Measurements from ENCODE around the gene LAMP1.
"Not testable (repeated sequence)": the region's sequence is repeated elsewhere in the genome, so short reads cannot be mapped to it uniquely, and the experiment has no call there.

Gene LAMP1

DNA sequence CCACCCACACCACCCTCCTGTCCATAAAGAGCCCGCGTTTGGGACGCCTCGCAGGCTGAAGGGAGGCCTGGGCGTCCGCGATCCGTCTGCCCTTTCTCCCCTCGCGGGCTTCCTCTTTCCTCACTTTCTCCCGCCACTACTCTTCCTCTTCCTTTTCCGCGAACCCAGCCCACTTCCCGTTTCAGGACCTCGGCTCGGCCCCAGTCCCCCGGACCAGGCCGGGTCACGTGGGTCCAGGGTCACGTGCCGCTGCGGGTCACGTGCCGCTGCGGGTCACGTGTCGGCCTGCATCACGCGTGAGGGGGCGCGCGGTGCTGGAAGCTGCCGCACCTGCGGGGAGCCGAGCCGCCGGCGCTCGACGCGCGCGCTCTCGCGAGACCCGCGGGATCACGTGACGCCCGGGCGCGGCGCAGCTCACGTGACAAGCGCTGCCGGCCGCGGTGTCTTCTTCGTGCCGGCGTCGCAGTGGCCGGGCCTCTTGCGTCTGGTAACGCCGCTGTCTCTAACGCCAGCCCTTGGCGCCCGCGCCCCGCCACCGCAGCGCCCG is at the start of gene LAMP1:
TSS of gene LAMP1 (plus strand) at position 417 of the 547 bp plus-strand sequence. CDS start 196 bp downstream, outside the sequence.
- Mint-ChIP-seq H3K36me3 (ENCODE audit: low read depth) (peaks cover 21% of the 10 kb centered on the region), H3K9me3 (no peaks in the 10 kb centered on the region), H3K4me3 (peak within 1 kb of the TSS; percentile 88), H3K4me1 (ENCODE audit: low read depth) (peaks cover 55% of the 10 kb centered on the region), H3K27me3 (peaks cover 49% of the 10 kb centered on the region), H3K27ac (peak within 1 kb of the TSS; percentile 74)
- intact Hi-C loops (cut with micrococcal nuclease) = loop anchor here (2.0 to 10.0 kb wide), 3 partner anchors 24 to 142 kb away; partner anchors contain the start of gene PROZ

DNA sequence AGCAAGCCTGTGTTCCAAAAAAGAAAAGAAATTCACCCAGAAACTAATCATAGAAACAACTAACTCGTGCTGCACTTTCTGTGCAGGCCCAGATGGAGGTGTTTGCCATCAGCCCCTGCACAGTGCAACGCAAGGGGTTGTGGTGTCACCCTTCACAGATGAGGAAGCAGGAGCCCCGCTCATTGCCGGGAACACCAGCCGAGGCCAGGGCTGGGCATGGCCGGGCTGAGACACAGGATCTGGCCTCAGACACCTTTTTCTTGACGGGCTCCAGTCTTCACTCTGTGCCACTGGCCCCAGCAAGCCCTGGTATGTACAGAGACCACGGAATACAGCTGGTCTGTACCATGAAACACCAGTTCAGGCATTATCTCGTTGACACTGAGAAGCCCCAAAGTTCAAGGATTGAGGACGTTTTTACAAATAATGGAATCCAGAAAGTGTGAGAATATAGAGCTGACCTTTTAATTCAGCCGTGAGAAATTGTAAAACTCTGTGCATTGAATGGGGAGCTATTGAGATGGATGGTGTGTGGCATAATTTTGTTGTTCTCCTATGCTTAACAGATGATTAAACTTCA is 44.4 kb upstream of the LAMP1 start:
- H3K4me3 Mint-ChIP-seq = no peak overlapping the region
- intact Hi-C loops (cut with micrococcal nuclease) = no loop called here
- no peaks in the 10 kb centered on the region for H3K9me3 Mint-ChIP-seq
- H3K36me3 Mint-ChIP-seq (ENCODE audit: low read depth) = peaks cover 100% of the 10 kb centered on the region
- no peaks in the 10 kb centered on the region for H3K27me3 Mint-ChIP-seq
- no peak overlapping the region for H3K27ac Mint-ChIP-seq
- no peaks in the 10 kb centered on the region for H3K4me1 Mint-ChIP-seq (ENCODE audit: low read depth)

- intact Hi-C loops (cut with micrococcal nuclease) = loop anchor here (5.0 kb wide), 1 partner anchor 39 kb away; the partner anchor contains the start of gene LAMP1
- H3K4me3 Mint-ChIP-seq, H3K27me3 Mint-ChIP-seq, H3K27ac Mint-ChIP-seq: not testable (repeated sequence)
- Mint-ChIP-seq H3K4me1 (ENCODE audit: low read depth) (peaks cover 12% of the 10 kb centered on the region), H3K9me3 (peaks cover 13% of the 10 kb centered on the region), H3K36me3 (ENCODE audit: low read depth) (peaks cover 97% of the 10 kb centered on the region)
Measured at GRCh38 chr13:113257908-113258307, 39.1 kb upstream of the LAMP1 start.

- Mint-ChIP-seq H3K4me1 (ENCODE audit: low read depth) (peaks cover 12% of the 10 kb centered on the region), H3K27me3 (no peaks in the 10 kb centered on the region), H3K27ac (no peak overlapping the region), H3K9me3 (peaks cover 13% of the 10 kb centered on the region), H3K4me3 (no peak overlapping the region), H3K36me3 (ENCODE audit: low read depth) (peaks cover 96% of the 10 kb centered on the region)
- intact Hi-C loops (cut with micrococcal nuclease) = loop anchor here (5.0 kb wide), 1 partner anchor 39 kb away; the partner anchor contains the start of gene LAMP1
Measured at GRCh38 chr13:113258321-113259054, 38.6 kb upstream of the LAMP1 start.

- no peak overlapping the region for H3K27ac Mint-ChIP-seq
- H3K4me3 Mint-ChIP-seq = no peak overlapping the region
- H3K4me1 Mint-ChIP-seq (ENCODE audit: low read depth) = peaks cover 12% of the 10 kb centered on the region
- H3K9me3 Mint-ChIP-seq = peaks cover 13% of the 10 kb centered on the region
- intact Hi-C loops (cut with micrococcal nuclease) = no loop called here
- no peaks in the 10 kb centered on the region for H3K27me3 Mint-ChIP-seq
- peaks cover 87% of the 10 kb centered on the region for H3K36me3 Mint-ChIP-seq (ENCODE audit: low read depth)
Measured at GRCh38 chr13:113260996-113261395, 36.0 kb upstream of the LAMP1 start.

- H3K4me3 Mint-ChIP-seq; H3K27ac Mint-ChIP-seq; intact Hi-C loops (cut with micrococcal nuclease); H3K4me1 Mint-ChIP-seq (ENCODE audit: low read depth); H3K27me3 Mint-ChIP-seq: not testable (repeated sequence)
- Mint-ChIP-seq H3K36me3 (ENCODE audit: low read depth) (peaks cover 78% of the 10 kb centered on the region), H3K9me3 (peaks cover 13% of the 10 kb centered on the region)
Measured at GRCh38 chr13:113263016-113263415, 34.0 kb upstream of the LAMP1 start.

GRCh38 chr13:113267642-113268405 is 29.2 kb upstream of the LAMP1 start:
- H3K27ac Mint-ChIP-seq = no peak overlapping the region
- H3K9me3 Mint-ChIP-seq = no peaks in the 10 kb centered on the region
- H3K27me3 Mint-ChIP-seq = peaks cover 3% of the 10 kb centered on the region
- peaks cover 38% of the 10 kb centered on the region for H3K36me3 Mint-ChIP-seq (ENCODE audit: low read depth)
- intact Hi-C loops (cut with micrococcal nuclease) = no loop called here
- H3K4me1 Mint-ChIP-seq (ENCODE audit: low read depth) = peaks cover 8% of the 10 kb centered on the region
- no peak overlapping the region for H3K4me3 Mint-ChIP-seq

DNA sequence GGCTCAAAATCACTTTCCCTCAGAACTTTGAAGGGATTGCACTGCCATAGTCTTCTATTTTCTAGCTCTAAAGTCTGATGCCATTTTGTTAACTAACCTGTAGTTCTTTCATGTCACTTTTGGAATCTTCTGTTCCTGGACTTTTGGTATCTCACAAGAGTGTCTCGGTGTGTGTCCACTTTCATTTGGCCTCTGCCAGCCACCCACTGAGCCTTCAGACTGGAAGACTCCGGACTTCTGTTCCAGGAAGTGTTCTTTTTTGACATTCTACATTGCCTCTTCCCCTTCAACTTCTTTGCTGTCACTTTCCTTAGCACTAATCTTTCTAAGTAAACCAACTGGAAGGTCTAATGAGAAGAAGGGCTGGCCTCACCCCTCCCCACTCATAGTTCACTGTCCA is 25.0 kb upstream of the LAMP1 start:
- intact Hi-C loops (cut with micrococcal nuclease) = loop anchor here (2.0 kb wide), 1 partner anchor 25 kb away; the partner anchor contains the start of gene LAMP1
- H3K36me3 Mint-ChIP-seq (ENCODE audit: low read depth) = peaks cover 16% of the 10 kb centered on the region
- no peak overlapping the region for H3K4me3 Mint-ChIP-seq
- H3K27ac Mint-ChIP-seq = peak overlapping the region; percentile 72
- peaks cover 46% of the 10 kb centered on the region for H3K4me1 Mint-ChIP-seq (ENCODE audit: low read depth)
- peaks cover 32% of the 10 kb centered on the region for H3K27me3 Mint-ChIP-seq
- no peaks in the 10 kb centered on the region for H3K9me3 Mint-ChIP-seq

- intact Hi-C loops (cut with micrococcal nuclease) = loop anchor here (2.0 kb wide), 1 partner anchor 24 kb away; the partner anchor contains the start of gene LAMP1
- Mint-ChIP-seq H3K27ac (peak overlapping the region; percentile 67), H3K4me1 (ENCODE audit: low read depth) (peaks cover 50% of the 10 kb centered on the region), H3K9me3 (no peaks in the 10 kb centered on the region), H3K27me3 (peaks cover 34% of the 10 kb centered on the region), H3K4me3 (peak overlapping the region; percentile 25), H3K36me3 (ENCODE audit: low read depth) (peaks cover 9% of the 10 kb centered on the region)
Measured at GRCh38 chr13:113272701-113273181, 24.3 kb upstream of the LAMP1 start.

- peaks cover 50% of the 10 kb centered on the region for H3K4me1 Mint-ChIP-seq (ENCODE audit: low read depth)
- intact Hi-C loops (cut with micrococcal nuclease) = loop anchor here (2.0 kb wide), 1 partner anchor 23 kb away; the partner anchor contains the start of gene LAMP1
- peaks cover 34% of the 10 kb centered on the region for H3K27me3 Mint-ChIP-seq
- H3K27ac Mint-ChIP-seq = peak overlapping the region; percentile 67
- no peak overlapping the region for H3K4me3 Mint-ChIP-seq
- no peaks in the 10 kb centered on the region for H3K9me3 Mint-ChIP-seq
- peaks cover 3% of the 10 kb centered on the region for H3K36me3 Mint-ChIP-seq (ENCODE audit: low read depth)
Measured at GRCh38 chr13:113273321-113273720, 23.7 kb upstream of the LAMP1 start.

DNA sequence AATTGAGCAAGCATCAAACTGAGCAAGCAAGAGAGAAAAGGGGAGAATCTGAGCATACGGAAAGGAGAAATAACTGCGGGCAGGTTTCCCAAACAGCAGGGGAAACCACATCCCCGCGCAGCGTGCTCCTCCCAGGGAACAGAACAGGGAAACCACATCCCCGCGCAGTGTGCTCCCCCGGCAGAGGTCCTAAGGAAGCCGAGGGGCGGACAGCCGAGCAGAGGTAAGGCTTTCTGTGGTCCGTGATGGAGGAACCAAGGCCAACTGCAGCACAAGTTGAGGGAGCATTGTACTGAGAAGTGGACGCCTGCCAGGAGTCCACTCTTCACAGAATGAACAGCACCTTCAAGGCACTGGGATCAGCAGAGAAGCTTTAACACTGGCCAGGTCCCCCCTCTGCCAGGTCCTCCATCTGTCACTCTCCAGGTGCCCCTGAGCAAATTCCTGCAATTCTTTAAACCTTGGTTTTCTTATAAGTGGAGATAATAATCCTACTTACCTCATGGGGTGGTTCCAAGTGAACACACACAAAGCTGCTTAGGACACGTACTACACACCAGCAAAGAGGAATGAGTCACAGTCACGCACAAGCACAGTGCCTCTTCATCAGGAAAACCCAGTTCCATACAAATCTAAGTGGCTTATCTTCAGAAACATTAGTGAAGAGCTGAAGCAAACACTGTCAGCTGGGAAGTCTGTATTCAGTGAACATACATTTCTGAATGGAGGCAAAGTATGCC is 23.0 kb upstream of the LAMP1 start:
- peak overlapping the region; percentile 67 for H3K27ac Mint-ChIP-seq
- H3K4me3 Mint-ChIP-seq = no peak overlapping the region
- H3K36me3 Mint-ChIP-seq (ENCODE audit: low read depth) = no peaks in the 10 kb centered on the region
- intact Hi-C loops (cut with micrococcal nuclease) = loop anchor here (1.0 to 2.0 kb wide), 2 partner anchors 10 to 23 kb away; partner anchors contain the start of gene LAMP1
- H3K27me3 Mint-ChIP-seq = peaks cover 41% of the 10 kb centered on the region
- H3K9me3 Mint-ChIP-seq = peaks cover 6% of the 10 kb centered on the region
- peaks cover 50% of the 10 kb centered on the region for H3K4me1 Mint-ChIP-seq (ENCODE audit: low read depth)

DNA sequence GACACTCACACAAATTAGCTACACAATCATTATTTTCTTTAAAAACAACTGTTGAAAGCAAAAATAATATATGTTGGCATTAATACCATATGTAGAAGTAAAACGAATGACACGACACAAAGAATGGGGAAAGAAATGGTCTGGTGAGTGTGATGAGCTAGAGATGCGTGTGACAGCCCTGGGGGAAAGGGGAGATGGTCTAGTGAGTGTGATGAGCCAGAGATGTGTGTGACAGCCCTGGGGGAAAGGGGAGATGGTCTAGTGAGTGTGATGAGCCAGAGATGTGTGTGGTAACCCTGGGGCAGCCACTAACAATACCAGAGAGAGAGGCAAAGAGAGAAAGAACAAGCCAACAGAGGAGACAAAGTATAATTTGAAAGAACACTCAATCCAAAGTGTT is 22.3 kb upstream of the LAMP1 start:
- peaks cover 43% of the 10 kb centered on the region for H3K27me3 Mint-ChIP-seq
- H3K36me3 Mint-ChIP-seq (ENCODE audit: low read depth) = no peaks in the 10 kb centered on the region
- no peak overlapping the region for H3K4me3 Mint-ChIP-seq
- peaks cover 6% of the 10 kb centered on the region for H3K9me3 Mint-ChIP-seq
- peak overlapping the region; percentile 67 for H3K27ac Mint-ChIP-seq
- intact Hi-C loops (cut with micrococcal nuclease) = loop anchor here (1.0 kb wide), 1 partner anchor 10 kb away; no protein-coding TSS in a partner anchor
- H3K4me1 Mint-ChIP-seq (ENCODE audit: low read depth) = peaks cover 50% of the 10 kb centered on the region

DNA sequence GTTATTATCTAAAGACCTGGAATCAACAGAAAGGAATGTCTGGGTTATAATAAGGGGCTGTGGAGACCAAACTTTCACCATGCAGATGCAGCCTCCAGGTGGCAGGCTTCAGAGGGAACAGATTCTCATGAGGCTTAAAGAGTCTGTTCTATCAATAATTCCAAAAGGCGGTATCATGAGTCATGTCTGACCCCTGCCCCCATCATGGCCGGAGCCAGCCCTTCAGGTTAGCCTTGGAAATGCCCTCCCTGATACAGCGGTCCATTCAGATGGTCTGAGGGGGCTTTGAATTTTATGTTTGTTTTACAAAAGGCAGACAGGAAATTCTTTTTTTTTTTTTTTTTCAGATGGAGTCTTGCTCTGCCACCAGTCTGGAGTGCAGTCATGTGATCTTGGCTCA is 21.7 kb upstream of the LAMP1 start:
- H3K4me3 Mint-ChIP-seq = no peak overlapping the region
- H3K27me3 Mint-ChIP-seq = peaks cover 49% of the 10 kb centered on the region
- no peak overlapping the region for H3K27ac Mint-ChIP-seq
- intact Hi-C loops (cut with micrococcal nuclease) = no loop called here
- peaks cover 50% of the 10 kb centered on the region for H3K4me1 Mint-ChIP-seq (ENCODE audit: low read depth)
- peaks cover 6% of the 10 kb centered on the region for H3K9me3 Mint-ChIP-seq
- no peaks in the 10 kb centered on the region for H3K36me3 Mint-ChIP-seq (ENCODE audit: low read depth)
